Kidney capillary endothelial cell (primary cell): Measurements from ENCODE around the gene COL8A1.
"Not testable (repeated sequence)": the region's sequence is repeated elsewhere in the genome, so short reads cannot be mapped to it uniquely, and the experiment has no call there.

Source experiments
- DNase-seq: peaks from one replicate; pipeline ENCODE4 v3.0.0-alpha.2; 2018; ENCODE audit warnings: low spot score

COL8A1 gene

DNA sequence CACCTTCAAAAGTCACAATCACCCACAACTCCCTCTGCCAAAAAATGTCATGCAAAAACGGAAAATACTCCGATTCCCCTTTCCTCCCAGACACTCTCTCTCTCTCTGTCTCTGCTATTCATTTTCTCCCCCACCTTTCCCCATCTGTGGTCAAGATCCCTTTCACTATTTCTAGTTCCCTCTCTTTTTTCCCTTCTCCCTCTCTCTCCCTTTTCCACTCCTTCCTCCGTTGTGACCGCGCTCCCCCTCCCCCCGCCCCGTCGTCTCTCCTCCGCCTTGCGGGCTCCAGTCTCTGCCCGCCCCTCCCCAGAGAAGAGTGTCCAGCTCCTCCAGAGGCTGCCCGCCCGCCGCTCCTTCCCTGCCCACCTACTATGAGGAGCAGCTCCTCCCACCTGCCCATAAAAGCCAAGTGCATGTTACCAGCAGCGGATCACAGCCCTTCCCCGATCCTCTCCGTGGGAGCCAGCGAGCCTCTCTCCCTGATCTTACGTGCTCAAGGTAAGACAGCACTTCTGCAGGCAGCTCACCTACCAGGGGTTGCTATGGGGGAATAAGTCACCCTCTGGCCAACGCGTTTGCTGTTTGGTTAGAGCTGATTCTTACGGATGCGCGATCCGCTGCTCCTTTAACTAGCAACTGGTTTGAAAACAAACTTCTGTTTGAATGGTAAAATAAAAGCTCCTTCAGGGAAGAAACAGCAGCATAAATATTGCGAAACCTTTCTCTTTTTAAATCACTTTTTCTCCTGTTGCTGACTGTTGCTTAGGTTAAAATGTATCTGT is at the start of gene COL8A1:
TSS of gene COL8A1 (plus strand) at position 428 of the 782 bp plus-strand sequence. CDS start 152,089 bp downstream, outside the sequence.
- DNase-seq = no peak

- not testable (repeated sequence) for DNase-seq
Observed at GRCh38 chr3:99589168-99589567, 49.2 kb upstream of the COL8A1 start.

GRCh38 chr3:99599894-99600293 is 38.5 kb upstream of the COL8A1 start:
- DNase-seq = no peak

DNA sequence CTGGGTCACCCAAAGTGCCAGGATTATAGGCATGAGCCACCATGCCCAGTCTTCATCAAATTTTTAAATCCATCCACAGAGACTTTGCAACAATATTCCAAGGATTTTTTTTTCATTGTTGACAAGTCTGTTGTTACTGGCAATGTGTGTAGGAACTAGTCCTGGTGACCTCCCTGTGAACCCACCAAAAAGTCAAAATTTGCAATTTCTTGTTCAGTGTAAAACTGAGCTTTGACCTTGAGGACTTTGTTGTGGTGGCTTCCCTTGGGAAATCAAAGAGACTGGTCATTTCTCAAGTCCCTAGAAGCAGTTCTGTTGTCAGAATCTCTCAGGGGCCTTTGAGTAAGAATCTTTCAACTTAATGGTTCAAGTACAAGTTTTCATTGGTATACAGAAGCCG is 36.9 kb upstream of the COL8A1 start:
- DNase-seq = no peak

GRCh38 chr3:99602183-99602582 is 36.2 kb upstream of the COL8A1 start:
- DNase-seq = no peak

DNA sequence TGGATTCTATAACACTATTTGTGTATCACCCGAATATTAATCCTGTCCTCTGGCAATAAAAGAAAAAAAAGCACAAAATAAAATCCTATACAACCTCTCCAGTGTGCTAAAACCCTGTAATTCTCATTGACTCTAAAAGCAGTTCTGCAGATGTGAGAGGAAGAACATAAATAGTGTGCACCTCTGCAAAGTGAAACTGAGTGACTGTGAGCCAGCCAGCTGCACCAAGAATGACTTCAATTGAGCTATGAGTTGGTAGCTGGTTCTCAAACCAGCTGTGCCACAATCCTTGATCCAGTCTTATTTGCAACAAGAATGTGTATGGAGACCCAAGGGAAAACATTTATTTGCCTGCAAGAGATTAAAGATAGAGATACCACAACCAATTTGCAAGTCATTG is 31.2 kb upstream of the COL8A1 start:
- no peak for DNase-seq

- no peak for DNase-seq
Observed at GRCh38 chr3:99614768-99615167, 23.6 kb upstream of the COL8A1 start.

- no peak for DNase-seq
Observed at GRCh38 chr3:99620077-99620767, 18.2 kb upstream of the COL8A1 start.

GRCh38 chr3:99620976-99621375 is 17.4 kb upstream of the COL8A1 start:
- DNase-seq = no peak

DNA sequence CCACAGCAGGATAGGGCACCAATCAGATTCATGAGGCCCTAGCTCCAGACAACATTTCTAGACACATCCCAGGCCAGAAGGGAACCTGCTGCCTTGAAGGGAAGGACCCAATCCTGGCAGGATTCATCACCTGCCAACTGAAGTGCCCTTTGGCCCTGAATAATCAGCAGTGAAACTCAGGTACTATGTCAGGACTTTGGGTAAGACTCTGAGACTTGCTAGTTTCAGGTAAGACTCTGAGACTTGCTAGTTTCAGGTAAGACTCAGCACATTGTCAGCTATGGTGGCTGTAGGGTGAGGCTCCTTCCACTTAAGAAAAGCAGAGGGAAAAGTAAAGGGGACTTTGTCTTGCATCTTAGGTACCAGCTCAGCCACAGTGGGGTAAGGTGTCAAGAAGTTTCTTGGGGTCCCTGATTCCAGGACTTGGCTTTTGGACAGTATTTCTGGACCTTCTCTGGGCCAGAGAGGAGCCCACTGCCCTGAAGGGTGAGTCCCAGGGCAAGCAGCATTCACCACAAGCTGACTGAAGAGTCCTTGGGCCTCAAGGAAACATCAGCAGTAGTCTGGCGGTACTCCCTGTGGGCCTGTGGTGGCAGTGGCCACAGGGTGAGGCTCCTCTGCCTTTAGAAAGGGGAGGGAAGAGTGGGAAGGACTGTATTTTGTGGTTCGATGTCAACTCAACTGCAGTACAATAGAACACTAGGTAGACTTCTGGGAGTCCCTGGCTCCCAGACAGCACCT is 13.7 kb upstream of the COL8A1 start:
- DNase-seq = no peak

DNA sequence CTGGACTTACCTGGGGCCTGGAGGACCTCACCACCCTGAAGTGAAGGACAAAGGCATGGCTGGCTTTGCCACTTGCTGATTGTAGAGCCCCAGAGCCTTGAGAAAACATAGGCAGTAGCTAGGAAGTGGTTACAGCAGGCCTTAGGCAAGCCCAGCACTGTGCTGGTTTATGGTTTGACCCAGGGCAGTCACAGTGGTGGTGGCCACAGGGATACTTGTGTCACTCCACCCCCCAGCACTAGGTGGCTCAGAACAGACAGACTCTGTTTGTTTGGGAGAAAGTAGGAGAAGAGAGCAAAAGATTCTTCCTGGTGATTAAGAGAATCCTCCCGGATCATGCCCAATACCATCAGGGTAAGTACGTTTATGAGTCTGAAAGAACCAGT is 13.2 kb upstream of the COL8A1 start:
- no peak for DNase-seq

DNA sequence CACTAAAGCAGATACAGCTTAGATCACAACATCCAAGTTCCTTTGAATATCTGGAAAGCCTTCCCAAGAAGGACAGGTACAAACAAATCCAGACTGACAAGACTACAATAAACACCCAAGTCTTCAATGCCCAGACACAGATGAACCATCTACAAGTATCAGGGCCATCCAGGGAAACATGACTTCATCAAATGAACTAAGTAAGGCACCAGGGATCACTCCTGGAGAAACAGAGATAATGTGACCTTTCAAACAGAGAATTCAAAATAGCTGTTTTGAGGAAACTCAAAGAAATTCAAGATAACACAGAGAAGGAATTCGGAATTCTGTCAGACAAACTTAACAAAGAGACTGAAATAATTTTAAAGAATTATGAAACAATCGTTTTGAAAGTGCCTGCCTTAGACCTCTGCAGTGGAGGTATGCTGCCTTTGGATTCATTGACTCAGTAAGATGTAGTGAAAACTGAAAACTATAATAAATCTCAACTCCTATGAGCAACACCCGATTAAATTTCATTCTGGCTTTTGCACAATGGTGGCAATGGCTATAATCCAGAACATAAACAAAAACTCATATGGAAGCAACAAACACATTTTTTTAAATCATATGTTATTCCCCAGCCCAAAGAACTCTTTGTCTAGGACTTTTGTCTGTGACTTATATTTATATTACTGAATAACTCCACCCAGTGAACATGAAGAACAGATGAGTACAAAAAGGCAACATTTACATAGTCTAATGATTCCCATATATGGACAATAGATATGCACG is 12.6 kb upstream of the COL8A1 start:
- no peak for DNase-seq

DNA sequence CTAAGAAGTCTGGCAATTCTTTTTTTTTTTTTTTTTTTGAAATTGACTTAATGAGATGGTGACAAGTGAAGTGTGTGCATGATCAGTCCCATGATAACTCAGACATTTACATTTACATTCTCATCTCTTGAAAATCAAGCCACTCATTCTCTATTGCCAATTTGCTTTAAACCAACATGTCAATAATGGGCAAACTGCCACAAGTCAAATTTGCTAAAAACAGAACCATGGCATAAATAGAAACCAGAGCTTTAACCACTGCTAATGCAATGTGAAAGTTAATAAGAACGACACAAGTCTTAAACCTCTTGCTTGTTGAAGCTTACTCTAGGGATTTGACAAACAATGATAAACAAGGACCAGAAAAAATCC is 12.0 kb upstream of the COL8A1 start:
- DNase-seq = no peak

- no peak for DNase-seq
Observed at GRCh38 chr3:99627062-99627826, 11.2 kb upstream of the COL8A1 start.

DNA sequence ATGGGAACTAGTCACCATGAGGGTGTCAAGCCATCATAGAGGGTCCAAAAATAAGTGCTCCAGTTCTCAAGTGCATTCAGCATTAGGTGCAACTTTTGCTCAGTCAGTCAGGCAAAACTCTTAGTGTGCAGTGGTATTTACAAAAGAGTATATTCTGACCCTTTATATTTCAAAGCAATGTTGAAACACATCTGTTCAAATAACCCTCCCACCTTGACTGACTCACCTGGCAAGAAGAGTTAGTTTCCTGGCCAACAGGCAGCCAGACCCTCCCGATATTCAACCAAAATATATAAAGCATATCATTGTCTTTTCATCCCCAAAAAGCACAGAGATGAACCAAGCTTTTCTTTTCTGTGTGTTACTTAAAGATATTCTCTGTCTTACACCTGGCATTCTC is 7.6 kb upstream of the COL8A1 start:
- DNase-seq = no peak

DNA sequence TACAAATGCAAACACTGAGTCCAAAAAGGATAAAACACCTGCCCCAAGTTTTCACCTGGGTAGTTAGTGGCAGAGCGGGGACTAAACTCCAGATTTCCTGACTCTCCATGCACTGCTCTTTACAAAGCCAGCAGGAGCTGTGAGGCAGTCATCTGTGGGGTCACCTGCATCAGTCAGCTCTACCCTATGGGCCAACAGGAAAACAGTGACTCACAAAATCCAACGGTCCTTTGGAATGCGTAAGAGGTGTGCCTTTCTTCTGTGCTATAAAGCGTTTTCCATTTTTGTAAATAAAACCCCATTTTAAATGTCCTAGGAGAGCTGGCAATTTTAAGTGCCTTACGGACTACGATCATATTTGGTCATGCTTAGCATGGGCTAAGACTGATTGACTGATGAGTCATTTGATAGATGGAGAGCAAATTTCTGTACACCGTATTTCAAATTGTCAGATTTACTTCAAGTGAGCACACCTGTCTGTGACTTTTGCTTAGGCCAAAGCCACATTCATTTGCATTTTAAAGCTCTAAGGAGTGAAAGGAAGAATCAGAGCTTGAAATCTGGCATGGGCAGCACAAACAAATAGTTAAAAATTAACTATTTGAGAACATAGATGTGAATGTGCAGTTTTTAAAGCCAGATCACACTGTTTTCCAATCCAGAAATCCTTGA is 4.4 kb upstream of the COL8A1 start:
- no peak for DNase-seq

DNA sequence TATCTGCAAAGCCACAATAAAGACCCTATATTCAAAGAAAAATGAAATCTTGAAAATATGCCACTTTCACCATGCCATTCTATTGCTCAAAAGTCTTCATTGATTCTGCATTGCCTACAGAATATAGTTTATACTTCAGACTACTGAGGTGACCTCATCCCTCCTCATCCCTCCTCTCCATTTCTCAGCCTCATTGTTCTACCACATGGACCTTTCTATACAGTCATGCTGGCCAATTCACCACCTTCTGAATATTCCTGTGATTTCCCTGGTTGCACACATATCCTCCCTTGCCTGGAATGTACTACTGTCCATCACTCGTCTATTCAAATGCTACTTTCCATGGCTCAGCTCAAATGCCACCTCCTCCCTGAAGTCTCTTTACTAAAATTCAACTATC is 3.5 kb upstream of the COL8A1 start:
- no peak for DNase-seq

- no peak for DNase-seq
Observed at GRCh38 chr3:99635348-99635747, 3.0 kb upstream of the COL8A1 start.

- no peak for DNase-seq
Observed at GRCh38 chr3:99637016-99637367, 1.4 kb upstream of the COL8A1 start.

DNA sequence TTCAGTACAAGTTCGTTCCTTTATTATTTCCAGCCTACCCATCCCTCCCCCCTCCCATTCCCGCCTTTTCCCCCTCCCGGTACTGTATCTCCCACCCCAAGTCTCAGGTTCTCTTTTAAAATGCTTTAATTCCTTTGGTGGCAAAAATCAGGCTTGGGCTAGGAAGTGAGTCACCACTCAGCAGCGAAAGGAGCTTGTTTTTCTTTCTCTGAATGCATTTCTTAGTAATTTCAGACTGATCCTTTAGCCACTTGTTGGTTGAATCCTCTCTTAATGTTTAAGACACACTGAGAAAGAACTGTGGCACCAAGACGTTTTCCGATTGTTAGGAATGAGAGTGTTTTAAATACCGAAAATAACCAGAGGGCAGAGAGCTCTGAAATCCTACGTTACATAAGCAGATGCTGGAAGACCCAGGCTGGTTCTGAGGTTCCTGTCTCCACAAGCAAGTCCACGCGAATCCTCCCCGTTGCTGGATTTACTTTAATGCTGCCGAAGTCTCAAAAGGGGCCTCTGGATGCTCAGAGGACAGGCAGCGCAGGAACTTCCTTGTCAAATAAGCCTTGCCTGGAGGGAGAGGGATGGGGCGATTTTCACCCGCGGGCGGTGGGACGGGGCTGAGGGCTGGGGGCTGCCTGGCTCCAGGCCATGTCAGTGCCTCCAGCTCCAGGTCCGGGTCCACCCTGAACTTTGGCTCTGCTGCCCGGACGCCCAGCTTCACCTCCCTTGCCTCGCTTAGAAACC is 854 bp upstream of the COL8A1 start:
- DNase-seq = peak; percentile 67
